HEK293 (cell line): ENCODE data around the gene BBS9.

ENCODE experiments used
- CTCF ChIA-PET: fragments of 350-600 bp; formaldehyde crosslinking; extraction: SDS; loops from one replicate; lab custom pipeline; 2021; ENCODE audit warnings: antibody characterized with exemption; lab: Yijun Ruan, JAX
- POLR2A ChIA-PET: fragments of 300-600 bp; formaldehyde crosslinking; extraction: SDS; loops from one replicate; lab custom pipeline; 2020; ENCODE audit warnings: antibody characterized with exemption, inconsistent platforms; lab: Yijun Ruan, JAX
- H3K27ac ChIP-seq: fragments of 200-500 bp; sonication (Bioruptor generic); 2 replicates; pipeline ENCODE4 v1.5.1; 2014; ENCODE audit warnings: low read depth, low read length, control low read depth, inconsistent platforms; ENCODE audit errors: extremely low read depth
- H3K36me3 ChIP-seq, 2 experiments: fragments of 200-500 bp in 1 of 2; sonication (Bioruptor generic) in 1 of 2; 1 replicate in 1 of 2; 2 replicates in 1 of 2; pipeline ENCODE4 v1.5.1; 2014 to 2017; ENCODE audit warnings: inconsistent platforms in 2 of 2, low read length in 2 of 2; ENCODE audit not compliant: control insufficient read depth in 2 of 2, insufficient read depth in 1 of 2
- H3K4me1 ChIP-seq: fragments of 200-500 bp; sonication (Bioruptor generic); 2 replicates; pipeline ENCODE4 v1.5.1; 2014; ENCODE audit warnings: mild to moderate bottlenecking, low read length, inconsistent platforms; ENCODE audit not compliant: control insufficient read depth, insufficient read depth
- H3K4me3 ChIP-seq: 2 replicates; pipeline ENCODE4 v1.5.1; 2011; ENCODE audit warnings: low read depth, mild to moderate bottlenecking, control low read depth, low read length, moderate library complexity
- H3K9me3 ChIP-seq: fragments of 200-500 bp; sonication (Bioruptor generic); 2 replicates; pipeline ENCODE4 v1.5.1; 2014; ENCODE audit warnings: low read depth, low read length, inconsistent platforms; ENCODE audit not compliant: control insufficient read depth, insufficient read depth
- HIC1 ChIP-seq: fragments of 450-650 bp; formaldehyde crosslinking; IDR thresholded peaks from 2 replicates; pipeline ENCODE4 v1.5.1; 2016; ENCODE audit warnings: missing biosample characterization, missing genetic modification characterization
- HOXC10 ChIP-seq: sonication (generic); formaldehyde crosslinking; IDR thresholded peaks from 2 replicates; pipeline ENCODE4 v1.8.1; 2023; ENCODE audit warnings: mild to moderate bottlenecking, missing genetic modification reagents
- KLF9 ChIP-seq: fragments of 450-650 bp; formaldehyde crosslinking; IDR thresholded peaks from 2 replicates; pipeline ENCODE4 v1.5.1; 2016; ENCODE audit warnings: missing biosample characterization, missing genetic modification characterization, low read depth
- MZF1 ChIP-seq: fragments of 450-650 bp; formaldehyde crosslinking; IDR thresholded peaks from 2 replicates; pipeline ENCODE4 v1.5.1; 2017; ENCODE audit warnings: missing biosample characterization, missing genetic modification characterization, borderline replicate concordance
- ZFHX2 ChIP-seq: fragments of 450-650 bp; formaldehyde crosslinking; conservative IDR thresholded peaks from 2 replicates; pipeline ENCODE4 v1.5.1; 2016; ENCODE audit warnings: missing biosample characterization, missing genetic modification characterization
- ZNF140 ChIP-seq: fragments of 450-650 bp; formaldehyde crosslinking; IDR thresholded peaks from 2 replicates; pipeline ENCODE4 v1.5.1; 2016; ENCODE audit warnings: missing biosample characterization, missing genetic modification characterization
- ZNF184 ChIP-seq: fragments of 450-650 bp; IDR thresholded peaks from 2 replicates; pipeline ENCODE4 v1.5.1; 2018; ENCODE audit warnings: missing biosample characterization, mild to moderate bottlenecking, missing genetic modification characterization
- ZNF311 ChIP-seq: fragments of 450-650 bp; formaldehyde crosslinking; IDR thresholded peaks from 2 replicates; pipeline ENCODE4 v1.5.1; 2017; ENCODE audit warnings: missing biosample characterization, missing genetic modification characterization, borderline replicate concordance
- ZNF335 ChIP-seq: fragments of 450-650 bp; formaldehyde crosslinking; conservative IDR thresholded peaks from 2 replicates; pipeline ENCODE4 v1.5.1; 2016; ENCODE audit warnings: missing biosample characterization, missing genetic modification characterization
- ZNF366 ChIP-seq: fragments of 450-650 bp; formaldehyde crosslinking; conservative IDR thresholded peaks from 2 replicates; pipeline ENCODE4 v1.5.1; 2016; ENCODE audit warnings: missing biosample characterization, missing genetic modification characterization
- ZNF37A ChIP-seq: fragments of 450-650 bp; IDR thresholded peaks from 2 replicates; pipeline ENCODE4 v1.5.1; 2018; ENCODE audit warnings: missing biosample characterization, missing genetic modification characterization
- ZNF391 ChIP-seq: fragments of 450-650 bp; formaldehyde crosslinking; IDR thresholded peaks from 2 replicates; pipeline ENCODE4 v1.5.1; 2016; ENCODE audit warnings: low read depth, missing biosample characterization, missing genetic modification characterization, borderline replicate concordance
- ZNF585B ChIP-seq: fragments of 450-650 bp; formaldehyde crosslinking; IDR thresholded peaks from 2 replicates; pipeline ENCODE4 v1.5.1; 2016; ENCODE audit warnings: missing biosample characterization, missing genetic modification characterization
- ZNF645 ChIP-seq: fragments of 450-650 bp; formaldehyde crosslinking; IDR thresholded peaks from 2 replicates; pipeline ENCODE4; 2016; ENCODE audit warnings: missing biosample characterization, missing genetic modification characterization
- ZNF654 ChIP-seq: fragments of 450-650 bp; formaldehyde crosslinking; IDR thresholded peaks from 2 replicates; pipeline ENCODE4 v1.5.1; 2016; ENCODE audit warnings: low read depth, missing biosample characterization, missing genetic modification characterization
- ZNF692 ChIP-seq: fragments of 450-650 bp; formaldehyde crosslinking; IDR thresholded peaks from 2 replicates; pipeline ENCODE4 v1.5.1; 2016; ENCODE audit warnings: missing biosample characterization, missing genetic modification characterization
- ZSCAN18 ChIP-seq: fragments of 450-650 bp; formaldehyde crosslinking; IDR thresholded peaks from 2 replicates; pipeline ENCODE4 v1.5.1; 2016; ENCODE audit warnings: missing biosample characterization, missing genetic modification characterization
- TF ChIP-seq, protein P1 (sequence below): fragments of 450-650 bp; formaldehyde crosslinking; IDR thresholded peaks from 2 replicates; pipeline ENCODE4 v1.5.1; 2016; ENCODE audit warnings: missing biosample characterization, missing genetic modification characterization
- TF ChIP-seq, protein P2 (sequence below): fragments of 450-650 bp; formaldehyde crosslinking; IDR thresholded peaks from 2 replicates; pipeline ENCODE4 v1.5.1; 2016; ENCODE audit warnings: missing biosample characterization, missing genetic modification characterization

Gene BBS9

DNA sequence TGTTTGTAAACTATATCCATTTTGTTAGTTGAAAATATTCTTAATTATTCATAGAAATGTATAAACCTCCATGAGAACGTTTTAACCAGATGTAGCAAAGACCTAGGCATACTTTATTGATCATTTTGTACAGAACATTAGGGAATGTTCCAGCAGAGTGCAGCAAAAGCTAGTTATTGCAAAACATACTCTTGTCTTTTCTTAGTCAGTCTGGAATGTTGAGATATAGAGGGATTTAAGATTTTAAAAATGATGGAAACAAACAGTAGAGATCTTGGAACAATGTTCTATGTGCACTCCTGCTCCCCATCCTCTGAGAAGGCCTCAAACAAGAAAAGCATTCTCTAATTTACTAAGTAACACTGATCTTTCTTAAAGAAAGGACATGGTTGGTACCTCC, 292.1 kb downstream of the BBS9 start (continued):
- no peak for TF ChIP-seq ZNF692 (tag by site-specific recombination)

DNA sequence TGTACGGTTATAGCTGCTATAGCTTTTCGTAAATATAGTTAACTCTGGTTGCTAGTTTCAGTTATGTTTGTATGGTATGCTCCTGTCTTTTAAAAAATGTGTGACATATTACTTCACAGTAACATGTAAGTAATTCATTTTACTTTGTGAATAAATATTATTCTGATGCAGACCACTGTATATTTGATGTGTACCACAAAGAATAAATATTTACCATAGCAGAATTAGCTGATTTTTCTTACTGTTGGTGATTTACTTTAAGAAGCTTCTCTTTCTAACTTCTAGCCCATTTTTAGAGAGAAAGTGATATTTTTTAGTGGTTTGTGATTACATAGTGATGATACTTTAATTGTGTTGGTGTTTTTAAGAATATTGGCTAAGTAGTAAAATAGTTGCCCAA, 292.8 kb downstream of the BBS9 start:
- TF ChIP-seq ZNF37A (tag by site-specific recombination), result no peak
- TF ChIP-seq HIC1 (tag by site-specific recombination), result no peak
- TF ChIP-seq ZNF585B, result no peak
- no peak for TF ChIP-seq ZSCAN18 (tag by site-specific recombination)
- TF ChIP-seq KLF9 (tag by site-specific recombination), result no peak
- TF ChIP-seq ZNF391 (tag by site-specific recombination), result no peak
- TF ChIP-seq ZNF366, result no peak
- no peak for TF ChIP-seq ZFHX2
- TF ChIP-seq, all 188 proteins: peak for 0
- Histone ChIP-seq H3K36me3 (no peaks in the 10 kb centered on the region), H3K4me3 (no peak overlapping the region), H3K27ac (no peak overlapping the region), H3K4me1 (0 out of 2 replicates have a peak, but pooled peaks cover 4% of the 10 kb centered on the region), H3K9me3 (no peaks in the 10 kb centered on the region)
- CTCF ChIA-PET, result interaction anchor here (0.6 to 1.8 kb wide), 6 partner anchors 17 to 481 kb away, joined by 3 to 6 read pairs (median 4); no protein-coding TSS in a partner anchor
- POLR2A ChIA-PET, result no interaction called here

DNA sequence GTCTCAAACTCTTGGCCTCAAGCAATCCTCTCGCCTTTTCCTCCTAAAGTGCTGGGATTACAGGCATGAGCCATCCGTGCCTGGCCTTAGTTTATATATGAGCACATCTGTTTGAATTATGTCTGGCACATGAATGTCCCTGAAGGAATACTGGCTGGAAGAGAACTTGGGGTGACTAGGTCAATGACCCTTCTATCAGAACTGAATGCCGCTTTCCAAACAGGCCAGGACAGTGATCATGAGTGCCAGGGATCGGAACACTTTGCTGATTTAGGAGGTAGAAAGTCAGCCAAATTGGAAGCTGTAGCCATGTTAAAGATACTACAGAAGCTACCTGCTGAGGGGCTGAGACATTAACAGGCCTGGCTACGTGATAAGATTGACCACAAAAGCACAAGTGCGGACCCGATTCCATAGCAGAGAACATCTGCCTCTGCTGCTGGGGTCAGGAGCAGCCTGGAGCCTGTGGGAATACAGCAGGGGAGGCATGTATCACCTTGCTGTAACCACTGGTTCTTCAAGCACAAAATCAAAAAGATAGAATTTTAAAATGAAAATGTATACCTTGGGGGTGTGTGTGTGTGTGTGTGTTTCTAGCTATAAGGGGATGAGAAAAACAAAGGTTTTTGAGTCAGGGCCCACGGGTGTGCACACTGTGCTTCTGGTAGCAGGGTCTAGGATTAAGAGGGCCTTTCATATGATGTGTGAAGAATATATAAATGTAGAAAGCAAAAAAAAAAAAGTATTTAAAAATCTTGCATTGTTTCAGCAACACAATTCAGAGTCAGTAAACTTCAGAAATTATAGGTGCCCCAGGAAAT, 293.7 kb downstream of the BBS9 start:
- Histone ChIP-seq H3K4me3 (no peak overlapping the region), H3K27ac (no peak overlapping the region), H3K4me1 (0 out of 2 replicates have a peak, but pooled peaks cover 4% of the 10 kb centered on the region), H3K36me3 (no peaks in the 10 kb centered on the region), H3K9me3 (no peaks in the 10 kb centered on the region)
- CTCF ChIA-PET, result interaction anchor here (0.7 to 1.8 kb wide), 16 partner anchors 9 to 472 kb away, joined by 3 to 8 read pairs (median 4); no protein-coding TSS in a partner anchor
- POLR2A ChIA-PET, result no interaction called here
- TF ChIP-seq, protein P1, sequence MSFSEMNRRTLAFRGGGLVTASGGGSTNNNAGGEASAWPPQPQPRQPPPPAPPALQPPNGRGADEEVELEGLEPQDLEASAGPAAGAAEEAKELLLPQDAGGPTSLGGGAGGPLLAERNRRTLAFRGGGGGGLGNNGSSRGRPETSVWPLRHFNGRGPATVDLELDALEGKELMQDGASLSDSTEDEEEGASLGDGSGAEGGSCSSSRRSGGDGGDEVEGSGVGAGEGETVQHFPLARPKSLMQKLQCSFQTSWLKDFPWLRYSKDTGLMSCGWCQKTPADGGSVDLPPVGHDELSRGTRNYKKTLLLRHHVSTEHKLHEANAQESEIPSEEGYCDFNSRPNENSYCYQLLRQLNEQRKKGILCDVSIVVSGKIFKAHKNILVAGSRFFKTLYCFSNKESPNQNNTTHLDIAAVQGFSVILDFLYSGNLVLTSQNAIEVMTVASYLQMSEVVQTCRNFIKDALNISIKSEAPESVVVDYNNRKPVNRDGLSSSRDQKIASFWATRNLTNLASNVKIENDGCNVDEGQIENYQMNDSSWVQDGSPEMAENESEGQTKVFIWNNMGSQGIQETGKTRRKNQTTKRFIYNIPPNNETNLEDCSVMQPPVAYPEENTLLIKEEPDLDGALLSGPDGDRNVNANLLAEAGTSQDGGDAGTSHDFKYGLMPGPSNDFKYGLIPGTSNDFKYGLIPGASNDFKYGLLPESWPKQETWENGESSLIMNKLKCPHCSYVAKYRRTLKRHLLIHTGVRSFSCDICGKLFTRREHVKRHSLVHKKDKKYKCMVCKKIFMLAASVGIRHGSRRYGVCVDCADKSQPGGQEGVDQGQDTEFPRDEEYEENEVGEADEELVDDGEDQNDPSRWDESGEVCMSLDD (tag by site-specific recombination), result no peak
- TF ChIP-seq ZNF140 (tag by site-specific recombination) (no peak), ZNF645 (tag by site-specific recombination) (no peak), ZNF335 (tag by site-specific recombination) (no peak), ZNF654 (tag by site-specific recombination) (no peak), MZF1 (no peak), ZNF184 (tag by site-specific recombination) (no peak), ZNF311 (tag by site-specific recombination) (no peak), HOXC10 (no peak)
- TF ChIP-seq, protein P2, sequence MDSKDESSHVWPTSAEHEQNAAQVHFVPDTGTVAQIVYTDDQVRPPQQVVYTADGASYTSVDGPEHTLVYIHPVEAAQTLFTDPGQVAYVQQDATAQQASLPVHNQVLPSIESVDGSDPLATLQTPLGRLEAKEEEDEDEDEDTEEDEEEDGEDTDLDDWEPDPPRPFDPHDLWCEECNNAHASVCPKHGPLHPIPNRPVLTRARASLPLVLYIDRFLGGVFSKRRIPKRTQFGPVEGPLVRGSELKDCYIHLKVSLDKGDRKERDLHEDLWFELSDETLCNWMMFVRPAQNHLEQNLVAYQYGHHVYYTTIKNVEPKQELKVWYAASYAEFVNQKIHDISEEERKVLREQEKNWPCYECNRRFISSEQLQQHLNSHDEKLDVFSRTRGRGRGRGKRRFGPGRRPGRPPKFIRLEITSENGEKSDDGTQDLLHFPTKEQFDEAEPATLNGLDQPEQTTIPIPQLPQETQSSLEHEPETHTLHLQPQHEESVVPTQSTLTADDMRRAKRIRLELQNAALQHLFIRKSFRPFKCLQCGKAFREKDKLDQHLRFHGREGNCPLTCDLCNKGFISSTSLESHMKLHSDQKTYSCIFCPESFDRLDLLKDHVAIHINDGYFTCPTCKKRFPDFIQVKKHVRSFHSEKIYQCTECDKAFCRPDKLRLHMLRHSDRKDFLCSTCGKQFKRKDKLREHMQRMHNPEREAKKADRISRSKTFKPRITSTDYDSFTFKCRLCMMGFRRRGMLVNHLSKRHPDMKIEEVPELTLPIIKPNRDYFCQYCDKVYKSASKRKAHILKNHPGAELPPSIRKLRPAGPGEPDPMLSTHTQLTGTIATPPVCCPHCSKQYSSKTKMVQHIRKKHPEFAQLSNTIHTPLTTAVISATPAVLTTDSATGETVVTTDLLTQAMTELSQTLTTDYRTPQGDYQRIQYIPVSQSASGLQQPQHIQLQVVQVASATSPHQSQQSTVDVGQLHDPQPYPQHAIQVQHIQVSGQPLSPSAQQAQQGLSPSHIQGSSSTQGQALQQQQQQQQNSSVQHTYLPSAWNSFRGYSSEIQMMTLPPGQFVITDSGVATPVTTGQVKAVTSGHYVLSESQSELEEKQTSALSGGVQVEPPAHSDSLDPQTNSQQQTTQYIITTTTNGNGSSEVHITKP (tag by site-specific recombination), result no peak
